ENCODE data around the gene PTPRT. TPM values are rescaled to one million over a fixed set of nuclear protein-coding genes. Genes with fewer than 3 reads are reported as not detected.

The PTPRT gene
- total and polyA plus RNA-seq, 2 donors (not counting 1 experiment from before 2014, with no cell fraction given): not detected

DNA sequence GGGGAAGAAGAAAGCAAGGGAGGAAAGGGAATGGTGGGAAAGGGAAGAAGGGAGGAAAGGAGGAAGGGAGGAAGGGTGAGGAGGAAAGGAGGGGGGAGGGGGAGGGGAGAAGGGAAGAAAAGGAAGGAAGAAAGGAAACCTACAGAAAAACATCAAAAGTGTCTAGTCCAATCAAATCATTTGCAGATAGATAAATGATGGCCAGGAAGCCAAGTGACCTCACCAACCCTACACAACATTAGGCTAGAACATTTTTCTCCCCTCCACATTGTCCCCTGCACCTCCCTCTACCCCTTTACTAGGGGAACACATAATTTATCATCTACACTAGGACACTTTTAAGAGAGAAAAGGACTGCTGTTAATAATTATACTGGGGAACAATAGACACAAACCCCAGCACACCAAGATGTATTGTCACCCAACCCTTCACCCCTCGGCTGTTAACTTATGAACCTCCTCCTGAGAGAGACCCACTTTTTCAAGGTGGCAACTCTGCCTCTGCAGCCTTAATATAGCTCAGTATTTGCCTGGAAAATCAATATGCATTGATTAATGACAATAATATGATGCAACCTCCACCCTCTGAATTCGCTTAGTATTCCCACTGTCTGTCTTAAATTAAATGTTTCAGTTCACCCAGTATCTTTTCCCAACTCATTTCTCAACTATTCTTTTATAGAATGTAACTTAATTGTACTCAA, 231.2 kb downstream of the PTPRT start:
- Histone ChIP-seq H2AFZ (ENCODE audit: low read length) (no peak overlapping the region), H3K27ac (ENCODE audit: insufficient read depth, low read length) (no peak overlapping the region), H3K4me1 (ENCODE audit: control insufficient read depth, extremely low read depth, insufficient read depth, low read length) (no peaks in the 10 kb centered on the region), H4K20me1 (ENCODE audit: control insufficient read depth, extremely low read depth, insufficient read depth, low read length) (no peaks in the 10 kb centered on the region), H3K9me3 (ENCODE audit: control insufficient read depth, insufficient read depth, low read depth, low read length) (no peaks in the 10 kb centered on the region), H3K36me3 (ENCODE audit: control insufficient read depth, insufficient read depth, low read length) (no peaks in the 10 kb centered on the region), H3K9ac (ENCODE audit: insufficient read depth, low read length) (no peak overlapping the region), H3K27me3 (ENCODE audit: control insufficient read depth, insufficient read depth, low read length) (no peaks in the 10 kb centered on the region), H3K79me2 (ENCODE audit: control insufficient read depth, insufficient read depth, low read length) (no peaks in the 10 kb centered on the region), H3K4me2 (ENCODE audit: extremely low read depth, insufficient read depth, low read length) (no peak overlapping the region), H3K4me3 (replicated peaks in 1 of 4; ENCODE audit: control extremely low read depth in 1 of 4, insufficient read depth in 1 of 4, low read depth in 3 of 4, low read length in 4 of 4) (no peak overlapping the region)
- no peak for TF ChIP-seq EZH2 (IDR thresholded peaks at IDR 0.05; ENCODE audit: low read length, missing control alignments)
- TF ChIP-seq, protein P1, sequence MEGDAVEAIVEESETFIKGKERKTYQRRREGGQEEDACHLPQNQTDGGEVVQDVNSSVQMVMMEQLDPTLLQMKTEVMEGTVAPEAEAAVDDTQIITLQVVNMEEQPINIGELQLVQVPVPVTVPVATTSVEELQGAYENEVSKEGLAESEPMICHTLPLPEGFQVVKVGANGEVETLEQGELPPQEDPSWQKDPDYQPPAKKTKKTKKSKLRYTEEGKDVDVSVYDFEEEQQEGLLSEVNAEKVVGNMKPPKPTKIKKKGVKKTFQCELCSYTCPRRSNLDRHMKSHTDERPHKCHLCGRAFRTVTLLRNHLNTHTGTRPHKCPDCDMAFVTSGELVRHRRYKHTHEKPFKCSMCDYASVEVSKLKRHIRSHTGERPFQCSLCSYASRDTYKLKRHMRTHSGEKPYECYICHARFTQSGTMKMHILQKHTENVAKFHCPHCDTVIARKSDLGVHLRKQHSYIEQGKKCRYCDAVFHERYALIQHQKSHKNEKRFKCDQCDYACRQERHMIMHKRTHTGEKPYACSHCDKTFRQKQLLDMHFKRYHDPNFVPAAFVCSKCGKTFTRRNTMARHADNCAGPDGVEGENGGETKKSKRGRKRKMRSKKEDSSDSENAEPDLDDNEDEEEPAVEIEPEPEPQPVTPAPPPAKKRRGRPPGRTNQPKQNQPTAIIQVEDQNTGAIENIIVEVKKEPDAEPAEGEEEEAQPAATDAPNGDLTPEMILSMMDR (conservative IDR thresholded peaks at IDR 0.05 in 1 of 2, IDR thresholded peaks at IDR 0.05 in 1 of 2; ENCODE audit: low read depth in 1 of 2, low read length in 2 of 2): no peak
- DNase-seq (ENCODE audit: low read depth in 2 of 2): no peak

DNA sequence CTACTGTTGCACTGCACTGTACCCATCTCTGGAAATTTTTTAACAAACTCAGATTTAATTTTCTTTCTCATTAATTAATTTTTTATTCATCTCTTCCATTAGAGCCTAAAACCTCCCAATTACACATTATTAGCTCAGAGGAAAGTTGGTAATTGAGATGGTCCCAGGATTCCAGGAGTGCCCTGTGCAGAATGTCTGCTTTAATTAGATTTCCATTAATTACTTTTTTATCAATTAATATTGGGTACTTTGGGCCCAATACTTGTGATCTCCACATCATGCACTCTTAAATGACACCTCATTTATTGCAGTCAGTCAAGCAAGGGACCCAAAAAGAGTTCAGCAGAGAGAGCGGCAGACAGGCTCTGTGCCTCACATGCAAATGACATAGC, 232.0 kb downstream of the PTPRT start:
- TF ChIP-seq EZH2 (IDR thresholded peaks at IDR 0.05; ENCODE audit: low read length, missing control alignments): no peak
- TF ChIP-seq, protein P1 (conservative IDR thresholded peaks at IDR 0.05 in 1 of 2, IDR thresholded peaks at IDR 0.05 in 1 of 2; ENCODE audit: low read depth in 1 of 2, low read length in 2 of 2): no peak
- DNase-seq (ENCODE audit: low read depth in 2 of 2): no peak
- Histone ChIP-seq H3K27me3 (ENCODE audit: control insufficient read depth, insufficient read depth, low read length) (no peaks in the 10 kb centered on the region), H3K4me2 (ENCODE audit: extremely low read depth, insufficient read depth, low read length) (no peak overlapping the region), H4K20me1 (ENCODE audit: control insufficient read depth, extremely low read depth, insufficient read depth, low read length) (no peaks in the 10 kb centered on the region), H3K4me1 (ENCODE audit: control insufficient read depth, extremely low read depth, insufficient read depth, low read length) (no peaks in the 10 kb centered on the region), H3K27ac (ENCODE audit: insufficient read depth, low read length) (no peak overlapping the region), H3K9ac (ENCODE audit: insufficient read depth, low read length) (no peak overlapping the region), H3K4me3 (replicated peaks in 1 of 4; ENCODE audit: control extremely low read depth in 1 of 4, insufficient read depth in 1 of 4, low read depth in 3 of 4, low read length in 4 of 4) (no peak overlapping the region), H3K36me3 (ENCODE audit: control insufficient read depth, insufficient read depth, low read length) (no peaks in the 10 kb centered on the region), H3K79me2 (ENCODE audit: control insufficient read depth, insufficient read depth, low read length) (no peaks in the 10 kb centered on the region), H2AFZ (ENCODE audit: low read length) (no peak overlapping the region), H3K9me3 (ENCODE audit: control insufficient read depth, insufficient read depth, low read depth, low read length) (no peaks in the 10 kb centered on the region)

DNA sequence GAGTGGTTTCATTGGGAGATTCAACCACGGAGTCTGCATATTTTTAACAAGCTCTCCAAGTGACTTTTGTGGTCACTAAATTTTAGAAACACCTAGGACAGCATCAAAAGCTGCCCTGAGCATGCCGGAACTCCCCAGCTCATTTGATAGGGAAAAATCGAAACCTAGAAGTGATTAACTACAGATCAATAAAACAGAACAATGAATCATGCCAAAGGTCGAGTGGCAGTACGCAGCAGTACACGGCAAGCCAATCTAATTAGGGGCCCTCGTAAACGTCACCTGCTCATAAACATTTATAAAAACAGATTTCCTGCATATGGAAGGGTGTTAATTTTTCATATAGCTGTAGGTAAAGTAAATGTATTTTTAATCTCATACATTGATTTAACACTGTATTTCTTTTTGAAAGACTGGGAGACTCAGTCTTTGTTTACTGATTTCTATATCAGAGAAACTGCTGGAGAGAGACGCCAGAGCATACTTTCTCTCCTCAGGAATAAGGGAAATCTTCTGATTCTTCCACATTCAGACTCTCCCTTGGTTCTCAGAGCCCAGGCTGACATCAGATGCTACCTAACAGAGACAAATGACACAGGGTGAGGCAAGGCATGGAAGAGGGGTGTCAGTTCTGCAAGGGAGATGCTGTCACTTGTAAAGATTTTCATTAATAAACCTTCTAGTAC, 232.5 kb downstream of the PTPRT start:
- Histone ChIP-seq H3K9me3 (ENCODE audit: control insufficient read depth, insufficient read depth, low read depth, low read length) (no peaks in the 10 kb centered on the region), H3K79me2 (ENCODE audit: control insufficient read depth, insufficient read depth, low read length) (no peaks in the 10 kb centered on the region), H3K4me2 (ENCODE audit: extremely low read depth, insufficient read depth, low read length) (no peak overlapping the region), H3K4me3 (replicated peaks in 1 of 4; ENCODE audit: control extremely low read depth in 1 of 4, insufficient read depth in 1 of 4, low read depth in 3 of 4, low read length in 4 of 4) (no peak overlapping the region), H3K27ac (ENCODE audit: insufficient read depth, low read length) (no peak overlapping the region), H4K20me1 (ENCODE audit: control insufficient read depth, extremely low read depth, insufficient read depth, low read length) (no peaks in the 10 kb centered on the region), H3K36me3 (ENCODE audit: control insufficient read depth, insufficient read depth, low read length) (no peaks in the 10 kb centered on the region), H2AFZ (ENCODE audit: low read length) (no peak overlapping the region), H3K4me1 (ENCODE audit: control insufficient read depth, extremely low read depth, insufficient read depth, low read length) (no peaks in the 10 kb centered on the region), H3K9ac (ENCODE audit: insufficient read depth, low read length) (no peak overlapping the region), H3K27me3 (ENCODE audit: control insufficient read depth, insufficient read depth, low read length) (no peaks in the 10 kb centered on the region)
- TF ChIP-seq, protein P1 (conservative IDR thresholded peaks at IDR 0.05 in 1 of 2, IDR thresholded peaks at IDR 0.05 in 1 of 2; ENCODE audit: low read depth in 1 of 2, low read length in 2 of 2): no peak
- TF ChIP-seq EZH2 (IDR thresholded peaks at IDR 0.05; ENCODE audit: low read length, missing control alignments): no peak
- no peak for DNase-seq (ENCODE audit: low read depth in 2 of 2)
